Parathyroid adenoma (tissue), 2 donors: ENCODE measurements around the gene NRAP.

Experiments
- H2AFZ ChIP-seq: fragments of 300-600 bp; sonication (generic); one replicate; pipeline ENCODE4 v1.7.0; 2017; ENCODE audit warnings: antibody characterized with exemption, mild to moderate bottlenecking
- H3K27ac ChIP-seq: fragments of 300-600 bp; sonication (generic); one replicate; pipeline ENCODE4 v1.7.0; 2017
- H3K27me3 ChIP-seq: fragments of 300-600 bp; sonication (generic); one replicate; pipeline ENCODE4 v1.7.0; 2017; ENCODE audit warnings: low read length; ENCODE audit not compliant: control insufficient read depth, insufficient read depth
- H3K36me3 ChIP-seq: fragments of 300-600 bp; sonication (generic); one replicate; pipeline ENCODE4 v1.7.0; 2017; ENCODE audit warnings: low read length; ENCODE audit not compliant: control insufficient read depth, insufficient read depth
- H3K4me1 ChIP-seq: fragments of 300-600 bp; sonication (generic); one replicate; pipeline ENCODE4 v1.7.0; 2017; ENCODE audit warnings: control low read depth
- H3K4me2 ChIP-seq: fragments of 300-600 bp; sonication (generic); one replicate; pipeline ENCODE4 v1.7.0; 2017; ENCODE audit warnings: low read length
- H3K4me3 ChIP-seq: fragments of 300-600 bp; sonication (generic); one replicate; pipeline ENCODE4 v1.7.0; 2017; ENCODE audit warnings: low read depth, low read length
- H3K79me2 ChIP-seq: fragments of 300-600 bp; sonication (generic); one replicate; pipeline ENCODE4 v1.7.0; 2017; ENCODE audit warnings: control low read depth
- H3K9ac ChIP-seq: fragments of 300-600 bp; sonication (generic); one replicate; pipeline ENCODE4 v1.7.0; 2017; ENCODE audit warnings: mild to moderate bottlenecking
- H3K9me3 ChIP-seq: fragments of 300-600 bp; sonication (generic); one replicate; pipeline ENCODE4 v1.7.0; 2017; ENCODE audit warnings: low read length; ENCODE audit not compliant: control insufficient read depth
- TF ChIP-seq, protein P1 (sequence below): fragments of 300-600 bp; sonication (generic); IDR thresholded peaks from one replicate; pipeline ENCODE4 v1.7.0; 2017; ENCODE audit warnings: antibody characterized with exemption, mild to moderate bottlenecking
- donor health status: primary hyperparathyroidism.

Gene NRAP

DNA sequence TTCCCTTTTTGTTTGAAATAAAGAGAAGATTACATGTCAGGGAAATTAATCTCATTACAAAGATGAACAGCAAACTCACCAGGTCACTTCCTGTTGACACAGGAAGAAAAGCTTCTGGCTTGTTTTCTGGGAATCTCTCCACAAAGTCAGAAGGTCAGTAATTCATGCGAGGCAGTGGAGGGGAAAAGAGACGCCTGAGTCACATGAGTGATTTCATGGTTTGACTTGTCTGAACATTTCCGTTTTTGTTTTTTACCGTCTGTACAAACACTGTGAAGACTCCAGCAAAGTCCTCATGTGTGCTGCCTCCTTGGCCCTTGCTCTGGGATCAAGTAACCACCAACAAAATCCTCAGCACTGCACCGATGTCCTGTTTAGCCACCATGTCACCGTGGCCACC lies 113.5 kb downstream of the NRAP start:
- Histone ChIP-seq H3K27ac (no peak overlapping the region), H3K4me1 (peaks cover 4% of the 10 kb centered on the region), H3K36me3 (no peaks in the 10 kb centered on the region), H3K79me2 (no peaks in the 10 kb centered on the region), H3K4me3 (no peak overlapping the region), H3K9ac (no peak overlapping the region), H3K27me3 (no peaks in the 10 kb centered on the region), H2AFZ (peak overlapping the region; percentile 63), H3K4me2 (no peak overlapping the region), H3K9me3 (no peaks in the 10 kb centered on the region)
- TF ChIP-seq, protein P1, sequence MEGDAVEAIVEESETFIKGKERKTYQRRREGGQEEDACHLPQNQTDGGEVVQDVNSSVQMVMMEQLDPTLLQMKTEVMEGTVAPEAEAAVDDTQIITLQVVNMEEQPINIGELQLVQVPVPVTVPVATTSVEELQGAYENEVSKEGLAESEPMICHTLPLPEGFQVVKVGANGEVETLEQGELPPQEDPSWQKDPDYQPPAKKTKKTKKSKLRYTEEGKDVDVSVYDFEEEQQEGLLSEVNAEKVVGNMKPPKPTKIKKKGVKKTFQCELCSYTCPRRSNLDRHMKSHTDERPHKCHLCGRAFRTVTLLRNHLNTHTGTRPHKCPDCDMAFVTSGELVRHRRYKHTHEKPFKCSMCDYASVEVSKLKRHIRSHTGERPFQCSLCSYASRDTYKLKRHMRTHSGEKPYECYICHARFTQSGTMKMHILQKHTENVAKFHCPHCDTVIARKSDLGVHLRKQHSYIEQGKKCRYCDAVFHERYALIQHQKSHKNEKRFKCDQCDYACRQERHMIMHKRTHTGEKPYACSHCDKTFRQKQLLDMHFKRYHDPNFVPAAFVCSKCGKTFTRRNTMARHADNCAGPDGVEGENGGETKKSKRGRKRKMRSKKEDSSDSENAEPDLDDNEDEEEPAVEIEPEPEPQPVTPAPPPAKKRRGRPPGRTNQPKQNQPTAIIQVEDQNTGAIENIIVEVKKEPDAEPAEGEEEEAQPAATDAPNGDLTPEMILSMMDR, result no peak

DNA sequence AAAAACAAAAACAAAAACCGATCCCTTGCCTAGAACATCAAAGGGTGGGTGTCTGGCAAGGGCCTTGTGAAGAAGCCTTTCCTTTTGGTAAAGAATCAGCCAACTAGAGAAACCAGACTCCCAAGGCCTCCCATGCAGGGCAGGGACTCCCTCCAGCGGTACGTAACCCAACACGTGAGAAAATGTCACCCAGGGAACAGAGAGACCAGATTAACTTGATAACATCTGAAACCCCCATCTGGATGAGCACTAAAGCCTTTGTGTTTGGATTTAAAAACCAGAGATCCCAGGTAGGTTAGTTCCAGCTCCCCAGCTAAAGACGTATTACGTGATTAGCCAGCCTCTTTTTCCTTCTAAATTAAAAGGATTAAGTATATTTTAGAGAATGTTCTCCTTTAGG lies 114.0 kb downstream of the NRAP start:
- no peak overlapping the region for H3K4me3 ChIP-seq
- no peaks in the 10 kb centered on the region for H3K36me3 ChIP-seq
- no peak overlapping the region for H3K4me2 ChIP-seq
- peak overlapping the region; percentile 63 for H2AFZ ChIP-seq
- no peaks in the 10 kb centered on the region for H3K79me2 ChIP-seq
- no peaks in the 10 kb centered on the region for H3K9me3 ChIP-seq
- TF ChIP-seq, protein P1, result no peak
- no peak overlapping the region for H3K27ac ChIP-seq
- H3K4me1 ChIP-seq, result peaks cover 4% of the 10 kb centered on the region
- H3K27me3 ChIP-seq, result no peaks in the 10 kb centered on the region
- H3K9ac ChIP-seq, result no peak overlapping the region

DNA sequence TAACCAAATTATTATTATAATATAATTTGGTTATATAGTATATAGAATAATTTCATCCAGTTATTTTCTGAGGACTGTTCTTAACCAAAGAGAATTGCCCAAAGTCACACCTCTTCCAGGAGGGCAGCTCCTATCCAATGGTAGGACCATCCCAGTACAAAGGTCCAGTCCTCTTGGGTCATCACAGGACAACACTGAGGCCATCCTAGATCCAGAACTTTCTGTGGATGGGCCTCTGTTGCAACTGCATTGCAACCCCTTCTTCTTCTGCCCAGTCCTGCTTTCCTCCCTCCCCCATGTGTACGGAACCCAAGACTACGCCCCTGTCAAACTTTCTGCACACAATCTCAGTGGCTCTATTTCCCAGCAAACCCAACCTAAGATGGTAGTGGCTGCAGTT lies 116.4 kb downstream of the NRAP start:
- Histone ChIP-seq H3K4me2 (no peak overlapping the region), H3K9me3 (no peaks in the 10 kb centered on the region), H2AFZ (no peak overlapping the region), H3K27ac (no peak overlapping the region), H3K27me3 (no peaks in the 10 kb centered on the region), H3K79me2 (no peaks in the 10 kb centered on the region), H3K4me3 (no peak overlapping the region), H3K9ac (no peak overlapping the region), H3K4me1 (peaks cover 4% of the 10 kb centered on the region), H3K36me3 (no peaks in the 10 kb centered on the region)
- TF ChIP-seq, protein P1, result no peak

DNA sequence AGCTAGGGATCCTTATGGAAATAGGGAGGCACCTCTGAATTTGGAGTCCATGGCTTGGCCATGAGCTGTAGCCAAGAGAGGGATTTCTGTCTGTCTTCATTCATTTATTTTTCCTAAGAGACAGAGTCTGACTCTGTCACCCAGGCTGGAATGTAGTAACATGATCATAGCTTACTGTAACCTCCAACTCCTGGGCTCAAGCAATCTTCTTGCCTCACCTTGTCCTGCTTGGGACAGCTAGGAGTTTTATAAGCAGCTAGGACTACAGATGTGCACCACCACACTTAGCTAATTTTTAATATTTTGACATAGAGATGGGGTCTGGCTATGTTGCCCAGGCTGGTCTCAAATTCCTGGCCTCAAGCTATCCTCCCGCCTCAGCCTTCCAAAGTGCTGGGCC lies 119.4 kb downstream of the NRAP start:
- no peaks in the 10 kb centered on the region for H3K27me3 ChIP-seq
- no peaks in the 10 kb centered on the region for H3K79me2 ChIP-seq
- no peak overlapping the region for H3K4me3 ChIP-seq
- H3K9ac ChIP-seq, result no peak overlapping the region
- H2AFZ ChIP-seq, result no peak overlapping the region
- H3K9me3 ChIP-seq, result no peaks in the 10 kb centered on the region
- H3K4me1 ChIP-seq, result no peaks in the 10 kb centered on the region
- H3K4me2 ChIP-seq, result no peak overlapping the region
- no peak overlapping the region for H3K27ac ChIP-seq
- TF ChIP-seq, protein P1, result no peak
- H3K36me3 ChIP-seq, result no peaks in the 10 kb centered on the region

DNA sequence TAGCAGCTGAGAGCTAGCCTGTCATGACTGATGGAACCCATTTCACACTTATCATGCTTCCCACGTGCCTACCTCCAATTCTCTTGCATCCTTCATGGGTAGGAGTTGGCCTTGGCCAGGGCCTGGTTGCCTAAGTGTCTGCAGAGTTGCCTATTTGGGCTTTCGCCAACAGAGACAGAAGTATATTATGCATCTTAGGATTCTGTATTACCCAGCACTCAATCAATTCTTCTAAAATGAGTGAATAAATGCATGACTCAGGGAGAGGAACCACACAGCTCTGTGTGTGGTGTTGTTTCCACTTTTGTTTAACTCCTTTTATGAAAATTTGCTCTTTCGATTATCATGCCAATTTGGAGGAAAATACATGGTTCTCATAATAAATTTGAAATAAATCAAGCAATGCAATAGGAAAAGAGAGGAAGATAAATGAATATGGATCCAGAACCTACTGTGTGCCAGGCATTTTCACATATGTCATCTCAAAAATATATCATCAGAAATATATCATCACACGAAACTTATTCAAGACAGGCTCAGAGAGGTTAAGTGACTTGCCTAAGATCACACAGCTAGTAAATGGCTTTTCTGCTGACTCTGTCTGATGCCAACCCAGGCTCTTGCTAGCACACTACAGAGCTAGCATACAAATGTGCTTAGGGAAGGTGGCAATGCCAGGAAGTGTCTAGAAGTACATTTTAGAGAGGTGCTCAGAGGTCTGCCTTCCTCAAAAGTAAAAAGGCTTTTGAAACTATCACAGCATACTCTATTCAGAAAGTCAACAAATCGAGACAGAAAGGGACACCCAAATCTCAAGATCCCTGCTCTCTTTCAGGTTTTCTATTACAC lies 120.5 kb downstream of the NRAP start:
- H3K4me3 ChIP-seq, result no peak overlapping the region
- TF ChIP-seq, protein P1, result no peak
- no peaks in the 10 kb centered on the region for H3K36me3 ChIP-seq
- H3K27me3 ChIP-seq, result no peaks in the 10 kb centered on the region
- H3K79me2 ChIP-seq, result no peaks in the 10 kb centered on the region
- H3K4me2 ChIP-seq, result no peak overlapping the region
- no peaks in the 10 kb centered on the region for H3K9me3 ChIP-seq
- no peak overlapping the region for H3K9ac ChIP-seq
- H2AFZ ChIP-seq, result no peak overlapping the region
- H3K4me1 ChIP-seq, result no peaks in the 10 kb centered on the region
- no peak overlapping the region for H3K27ac ChIP-seq
